T-cell (primary cell): Measurements from ENCODE around the gene POLD1. TPM values are rescaled to one million over a fixed set of nuclear protein-coding genes. Genes with fewer than 3 reads are reported as not detected.

Experiments
- ATAC-seq, 4 experiments: fragments of 200-7000 bp in 3 of 4; fragments of 150-1000 bp in 1 of 4; cut with Tn5 transposase; replicated peaks in 1 of 4; 1 replicate in 3 of 4; 2 replicates in 1 of 4; pipeline ENCODE4 v1.10.0; 2021; ENCODE audit warnings: moderate library complexity in 3 of 4, mild to moderate bottlenecking in 2 of 4, moderate number of reproducible peaks in 1 of 4
- CTCF ChIA-PET, 2 donors: fragments of 300-600 bp; sonication (Branson Sonifier 250); formaldehyde crosslinking; loops; one replicate each; lab custom pipeline; 2022; ENCODE audit warnings: antibody characterized with exemption in 2 of 2; lab: Charles Lee
- POLR2A ChIA-PET, 2 donors: fragments of 300-600 bp; sonication (Branson Sonifier 250); formaldehyde crosslinking; loops; one replicate each; lab custom pipeline; 2022; ENCODE audit warnings: antibody characterized with exemption in 2 of 2; lab: Charles Lee
- DNase-seq, 35 experiments: peaks; one replicate each; pipeline versions ENCODE4 v3.0.0 to v3.0.0-alpha.2; 2013 to 2023
- H3K27ac ChIP-seq: one replicate; pipeline ENCODE4 v1.5.1; 2013; ENCODE audit warnings: low read length
- H3K27me3 ChIP-seq, 2 experiments: replicated peaks in 1 of 2; 1 replicate in 1 of 2; 2 replicates in 1 of 2; pipeline versions ENCODE4 v1.6.1 to v1.7.0; 2013; ENCODE audit warnings: low read length in 1 of 2, mixed read lengths in 1 of 2; ENCODE audit not compliant: control insufficient read depth in 2 of 2, insufficient read depth in 2 of 2; ENCODE audit errors: extremely low read depth in 1 of 2
- H3K36me3 ChIP-seq, 2 donors: 1 replicate in 1 of 2; 2 replicates in 1 of 2; pipeline versions ENCODE4 v1.6.1 to v1.7.0; 2013; ENCODE audit warnings: low read length in 1 of 2; ENCODE audit not compliant: control insufficient read depth in 2 of 2, insufficient read depth in 1 of 2; ENCODE audit errors: extremely low read depth in 1 of 2
- H3K4me1 ChIP-seq, 2 experiments: 1 replicate in 1 of 2; 2 replicates in 1 of 2; pipeline versions ENCODE4 v1.6.1 to v1.7.0; 2013; ENCODE audit warnings: low read length in 2 of 2, mixed read lengths in 1 of 2; ENCODE audit not compliant: insufficient read depth in 2 of 2, control insufficient read depth in 1 of 2; ENCODE audit errors: extremely low read depth in 1 of 2
- H3K4me3 ChIP-seq, 2 donors: 1 replicate in 1 of 2; 2 replicates in 1 of 2; pipeline versions ENCODE4 v1.5.1 to v1.7.0; 2013; ENCODE audit warnings: mild to moderate bottlenecking in 2 of 2, low read length in 1 of 2, moderate library complexity in 1 of 2; ENCODE audit not compliant: control insufficient read depth in 1 of 2; ENCODE audit errors: extremely low read depth in 1 of 2
- H3K9me3 ChIP-seq: 2 replicates; pipeline ENCODE4 v1.7.0; 2013
- H3K27ac Mint-ChIP-seq, 2 donors: one replicate each; pipeline ENCODE4 v1.8.0; 2020 to 2021; ENCODE audit warnings: mild to moderate bottlenecking in 2 of 2, mixed read lengths in 2 of 2
- H3K27me3 Mint-ChIP-seq, 2 donors: one replicate each; pipeline ENCODE4 v1.8.0; 2021 to 2022; ENCODE audit warnings: mixed read lengths in 2 of 2
- H3K36me3 Mint-ChIP-seq: one replicate; pipeline ENCODE4 v1.8.0; 2021; ENCODE audit warnings: mixed read lengths
- H3K4me1 Mint-ChIP-seq, 3 donors: one replicate each; pipeline ENCODE4 v1.8.0; 2020 to 2022; ENCODE audit warnings: mixed read lengths in 3 of 3, mild to moderate bottlenecking in 1 of 3
- H3K4me3 Mint-ChIP-seq, 3 donors: one replicate each; pipeline ENCODE4 v1.8.0; 2020 to 2022; ENCODE audit warnings: mild to moderate bottlenecking in 3 of 3, mixed read lengths in 3 of 3, moderate library complexity in 3 of 3
- H3K9me3 Mint-ChIP-seq, 3 donors: one replicate each; pipeline ENCODE4 v1.8.0; 2020 to 2022; ENCODE audit warnings: mixed read lengths in 3 of 3
- WGBS: methylation state at CpG from one replicate; pipeline ENCODE4 v1.1.5; 2013; ENCODE audit warnings: missing lambda C conversion rate; ENCODE audit not compliant: insufficient coverage; 5-methylcytosine and 5-hydroxymethylcytosine counted together
- total RNA-seq, 35 experiments: library from RNA in 6 of 35; stranded (reverse) in 6 of 35; fragments of 120-200 nt in 1 of 35; gene quantifications; one replicate each; pipeline versions ENCODE4 v1.2.1 to v1.2.4 and lab custom pipeline; 2013 to 2026

The POLD1 gene
- total RNA-seq, 5 donors from 2014 or later (not counting 1 experiment from before 2014, with no cell fraction given) = 32.9 to 67.1 (median 54.0) TPM

- H3K27me3 ChIP-seq = no peaks in the 10 kb centered on the region
- H3K27ac Mint-ChIP-seq = no peak overlapping the region
- 96% methylated on average over 8 of the region's 13 CpGs for WGBS
- no peak overlapping the region for H3K27ac ChIP-seq
- no peaks in the 10 kb centered on the region for H3K9me3 Mint-ChIP-seq
- CTCF ChIA-PET = no interaction called here
- H3K36me3 Mint-ChIP-seq = peaks cover 17% of the 10 kb centered on the region
- H3K27me3 Mint-ChIP-seq = no peaks in the 10 kb centered on the region
- POLR2A ChIA-PET = no interaction called here
- H3K36me3 ChIP-seq = peaks cover 14 to 20% of the 10 kb centered on the region in 2 donors
- no peak overlapping the region for H3K4me3 ChIP-seq
- peaks cover 0 to 4% (median 0%) of the 10 kb centered on the region in 3 donors for H3K4me1 Mint-ChIP-seq
- H3K9me3 ChIP-seq = no peaks in the 10 kb centered on the region
- H3K4me1 ChIP-seq = no peaks in the 10 kb centered on the region
- ATAC-seq = no peak
- no peak overlapping the region for H3K4me3 Mint-ChIP-seq
- DNase-seq = no peak
Observed at GRCh38 chr19:50398675-50399367, 14.7 kb downstream of the POLD1 start.

DNA sequence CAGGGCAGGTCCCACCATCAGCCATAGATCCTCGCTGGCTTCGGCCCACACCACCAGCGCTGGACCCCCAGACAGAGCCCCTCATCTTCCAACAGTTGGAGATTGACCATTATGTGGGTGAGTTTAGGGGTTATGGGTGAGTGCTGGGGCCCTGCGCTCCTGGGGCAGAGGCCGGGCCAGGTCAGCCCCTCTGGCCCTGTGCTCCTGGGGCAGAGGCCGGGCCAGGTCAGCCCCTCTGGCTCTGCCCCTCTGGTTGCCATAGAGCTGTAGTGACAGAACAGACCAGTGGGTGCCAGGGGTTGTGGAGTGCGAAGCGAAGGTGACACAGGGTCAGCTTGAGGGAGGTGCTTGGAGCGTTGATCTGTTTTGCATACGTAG lies 15.2 kb downstream of the POLD1 start:
- ATAC-seq (no peak), DNase-seq (no peak)
- no peaks in the 10 kb centered on the region for H3K4me1 ChIP-seq
- Mint-ChIP-seq H3K4me1 (peaks cover 0 to 4% (median 0%) of the 10 kb centered on the region in 3 donors), H3K27ac (no peak overlapping the region), H3K9me3 (no peaks in the 10 kb centered on the region), H3K4me3 (no peak overlapping the region), H3K36me3 (peaks cover 21% of the 10 kb centered on the region), H3K27me3 (no peaks in the 10 kb centered on the region)
- H3K36me3 ChIP-seq = peaks cover 14 to 18% of the 10 kb centered on the region in 2 donors
- no peak overlapping the region for H3K4me3 ChIP-seq
- H3K27ac ChIP-seq = no peak overlapping the region
- ChIA-PET POLR2A (no interaction called here), CTCF (no interaction called here)
- H3K27me3 ChIP-seq = no peaks in the 10 kb centered on the region
- H3K9me3 ChIP-seq = no peaks in the 10 kb centered on the region
- WGBS = 100% methylated on average over 6 of the region's 10 CpGs

- ATAC-seq (no peak), DNase-seq (no peak)
- ChIA-PET POLR2A (interaction anchor here in 1 of 2 donors (0.5 kb wide), 1 partner anchor 450 kb away, joined by 3 read pairs; no protein-coding TSS in a partner anchor), CTCF (no interaction called here)
- H3K27me3 Mint-ChIP-seq = no peaks in the 10 kb centered on the region
- H3K27ac Mint-ChIP-seq = no peak overlapping the region
- Histone ChIP-seq H3K4me1 (no peaks in the 10 kb centered on the region), H3K9me3 (no peaks in the 10 kb centered on the region), H3K36me3 (peaks cover 19 to 21% of the 10 kb centered on the region in 2 donors), H3K4me3 (no peak overlapping the region), H3K27ac (no peak overlapping the region), H3K27me3 (no peaks in the 10 kb centered on the region)
- 92% methylated on average over 43 of the region's 48 CpGs for WGBS
- no peaks in the 10 kb centered on the region for H3K9me3 Mint-ChIP-seq
- H3K4me1 Mint-ChIP-seq = peaks cover 0 to 4% (median 0%) of the 10 kb centered on the region in 3 donors
- no peak overlapping the region for H3K4me3 Mint-ChIP-seq
- peaks cover 21% of the 10 kb centered on the region for H3K36me3 Mint-ChIP-seq
Observed at GRCh38 chr19:50401605-50402450, 17.7 kb downstream of the POLD1 start.

GRCh38 chr19:50402544-50403301 lies 18.6 kb downstream of the POLD1 start:
- H3K4me1 ChIP-seq = no peaks in the 10 kb centered on the region
- H3K27me3 Mint-ChIP-seq = no peaks in the 10 kb centered on the region
- ATAC-seq = no peak
- H3K27me3 ChIP-seq = no peaks in the 10 kb centered on the region
- H3K36me3 Mint-ChIP-seq = peaks cover 19% of the 10 kb centered on the region
- no peak overlapping the region for H3K27ac ChIP-seq
- 95% methylated on average over 35 of the region's 41 CpGs for WGBS
- H3K9me3 ChIP-seq = no peaks in the 10 kb centered on the region
- no peak overlapping the region for H3K4me3 Mint-ChIP-seq
- peaks cover 21 to 24% of the 10 kb centered on the region in 2 donors for H3K36me3 ChIP-seq
- CTCF ChIA-PET = interaction anchor here in 1 of 2 donors (0.5 kb wide), 1 partner anchor 46 kb away, joined by 5 read pairs; no protein-coding TSS in a partner anchor
- H3K27ac Mint-ChIP-seq = no peak overlapping the region
- H3K4me3 ChIP-seq = no peak overlapping the region
- no peaks in the 10 kb centered on the region for H3K9me3 Mint-ChIP-seq
- H3K4me1 Mint-ChIP-seq = peaks cover 0 to 4% (median 0%) of the 10 kb centered on the region in 3 donors
- POLR2A ChIA-PET = interaction anchor here in 1 of 2 donors (0.5 kb wide), 1 partner anchor 449 kb away, joined by 3 read pairs; no protein-coding TSS in a partner anchor
- DNase-seq = no peak

DNA sequence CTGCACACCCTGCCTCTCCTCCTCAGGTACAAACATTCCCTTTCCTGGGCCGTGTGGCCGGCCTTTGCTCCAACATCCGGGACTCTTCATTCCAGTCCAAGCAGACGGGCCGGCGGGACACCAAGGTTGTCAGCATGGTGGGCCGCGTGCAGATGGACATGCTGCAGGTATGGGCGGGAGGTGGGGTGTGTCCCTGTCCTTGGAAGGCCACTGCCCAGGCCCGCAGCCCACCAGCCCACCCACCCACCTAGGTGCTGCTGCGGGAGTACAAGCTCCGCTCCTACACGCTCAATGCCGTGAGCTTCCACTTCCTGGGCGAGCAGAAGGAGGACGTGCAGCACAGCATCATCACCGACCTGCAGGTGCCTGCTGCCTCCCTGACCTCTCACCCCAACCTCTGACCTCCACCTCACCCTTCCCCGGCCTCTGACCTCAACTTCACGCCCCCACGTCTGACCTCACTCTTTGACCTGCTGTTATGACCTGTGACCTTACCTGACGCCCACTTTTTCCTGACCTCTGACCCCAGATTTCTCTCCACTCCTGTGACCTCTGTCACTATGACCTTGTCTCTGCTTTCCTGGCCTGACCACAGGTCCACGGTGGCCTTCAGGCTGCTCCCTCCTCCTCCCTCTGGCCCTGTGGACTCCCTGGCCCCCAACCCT lies 22.1 kb downstream of the POLD1 start:
- peaks cover 25 to 27% of the 10 kb centered on the region in 2 donors for H3K36me3 ChIP-seq
- POLR2A ChIA-PET = no interaction called here
- Mint-ChIP-seq H3K36me3 (peaks cover 22% of the 10 kb centered on the region), H3K4me3 (no peak overlapping the region), H3K9me3 (no peaks in the 10 kb centered on the region), H3K4me1 (no peaks in the 10 kb centered on the region), H3K27me3 (no peaks in the 10 kb centered on the region), H3K27ac (no peak overlapping the region)
- H3K4me3 ChIP-seq = no peak overlapping the region
- WGBS = 87% methylated on average over 15 of the region's 22 CpGs
- DNase-seq = no peak
- CTCF ChIA-PET = no interaction called here
- no peaks in the 10 kb centered on the region for H3K27me3 ChIP-seq
- H3K9me3 ChIP-seq = no peaks in the 10 kb centered on the region
- H3K4me1 ChIP-seq = no peaks in the 10 kb centered on the region
- ATAC-seq = no peak
- H3K27ac ChIP-seq = no peak overlapping the region

DNA sequence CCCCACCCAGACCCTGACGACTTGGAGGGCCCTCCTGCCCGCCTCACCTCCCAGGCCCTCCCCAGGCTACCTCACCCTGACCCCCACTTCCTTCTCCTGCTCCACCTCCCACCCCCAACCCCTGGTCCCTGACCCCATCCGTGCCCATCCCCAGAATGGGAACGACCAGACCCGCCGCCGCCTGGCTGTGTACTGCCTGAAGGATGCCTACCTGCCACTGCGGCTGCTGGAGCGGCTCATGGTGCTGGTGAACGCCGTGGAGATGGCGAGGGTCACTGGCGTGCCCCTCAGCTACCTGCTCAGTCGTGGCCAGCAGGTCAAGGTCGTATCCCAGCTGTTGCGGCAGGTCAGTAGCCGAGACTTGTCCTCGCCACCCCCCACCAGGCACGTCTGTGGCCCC lies 22.7 kb downstream of the POLD1 start:
- ATAC-seq = no peak
- H3K27ac ChIP-seq = no peak overlapping the region

More for the DNA sequence above, 22.7 kb downstream of the POLD1 start:
- H3K27ac Mint-ChIP-seq = no peak overlapping the region
- H3K36me3 ChIP-seq = peaks cover 23 to 27% of the 10 kb centered on the region in 2 donors
- no peak overlapping the region for H3K4me3 Mint-ChIP-seq
- no peak overlapping the region for H3K4me3 ChIP-seq
- H3K27me3 ChIP-seq = no peaks in the 10 kb centered on the region
- DNase-seq = no peak
- H3K36me3 Mint-ChIP-seq = peaks cover 22% of the 10 kb centered on the region
- POLR2A ChIA-PET = no interaction called here
- no peaks in the 10 kb centered on the region for H3K27me3 Mint-ChIP-seq
- no peaks in the 10 kb centered on the region for H3K4me1 ChIP-seq
- 97% methylated on average over 19 of the region's 19 CpGs for WGBS
- CTCF ChIA-PET = no interaction called here
- no peaks in the 10 kb centered on the region for H3K9me3 ChIP-seq
- no peaks in the 10 kb centered on the region for H3K9me3 Mint-ChIP-seq
- H3K4me1 Mint-ChIP-seq = no peaks in the 10 kb centered on the region
